Thyroid gland (tissue), 4 donors: ENCODE measurements around the gene LAMB1.

Experiments used
- CTCF ChIP-seq, 6 experiments: fragments of 200-600 bp in 3 of 6; fragments of 450-650 bp in 3 of 6; sonication (generic) in 3 of 6; IDR thresholded peaks; one replicate each; pipeline ENCODE4 v1.5.1; 2016 to 2019; ENCODE audit warnings: antibody characterized with exemption in 6 of 6, mild to moderate bottlenecking in 2 of 6, inconsistent platforms in 1 of 6, moderate library complexity in 1 of 6
- POLR2A ChIP-seq, 2 donors: fragments of 450-650 bp; IDR thresholded peaks; one replicate each; pipeline ENCODE4 v1.6.1; 2017; ENCODE audit warnings: antibody characterized with exemption in 2 of 2, mild to moderate bottlenecking in 2 of 2, moderate library complexity in 1 of 2

GRCh38 chr7:107949443-107949935, 53.5 kb downstream of the LAMB1 start:
- no peak for TF ChIP-seq CTCF (IDR thresholded peaks at IDR 0.05)
- no peak for TF ChIP-seq POLR2A (IDR thresholded peaks at IDR 0.05)
